Raji (cell line): ENCODE data around the gene FOXL2.

Source experiments
- POLR2A ChIP-seq: IDR thresholded peaks from 2 replicates; pipeline ENCODE4 v1.6.1; 2011; ENCODE audit warnings: low read depth, low read length, control low read depth; ENCODE audit not compliant: insufficient read depth

The FOXL2 gene

GRCh38 chr3:138921316-138922292, 25.3 kb downstream of the FOXL2 start:
- TF ChIP-seq POLR2A = no peak

DNA sequence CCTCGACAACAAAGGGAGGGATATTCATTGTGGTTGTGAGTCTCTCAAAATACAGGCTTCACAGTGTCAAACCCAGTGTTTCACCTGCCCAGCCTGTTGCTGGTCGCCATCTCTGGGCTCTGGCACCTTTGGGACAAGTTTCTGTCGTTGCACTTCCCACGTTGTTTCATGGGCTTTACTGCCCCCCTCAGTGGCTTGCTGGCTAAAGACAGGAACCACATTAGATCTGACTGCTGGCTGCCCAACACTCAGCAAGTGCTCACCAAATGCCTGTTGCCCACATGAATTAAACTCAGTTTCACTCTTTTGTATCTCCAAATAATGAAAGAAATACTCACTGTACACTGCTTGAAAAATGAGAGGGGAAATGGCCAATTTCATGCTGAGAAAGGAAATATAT, 27.6 kb downstream of the FOXL2 start:
- no peak for TF ChIP-seq POLR2A

DNA sequence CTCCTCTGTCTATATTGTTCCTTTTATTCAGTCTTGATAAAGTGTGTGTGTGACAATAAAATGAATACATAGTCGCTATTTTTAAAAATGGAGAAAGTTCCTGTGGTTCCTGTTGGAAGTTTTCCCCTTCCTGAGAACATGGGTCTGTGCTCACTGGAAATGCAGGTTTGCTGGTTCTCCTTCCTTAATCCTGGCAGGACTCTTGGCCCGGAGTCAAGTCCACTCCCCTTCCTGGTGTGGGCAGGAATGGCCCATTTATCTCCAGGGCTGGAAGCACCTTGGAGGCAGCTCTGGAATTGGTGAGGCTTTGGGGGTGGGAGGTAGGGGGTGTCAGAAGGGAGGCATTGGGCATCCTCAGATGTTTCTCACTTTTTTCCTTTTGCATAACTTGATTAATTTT, 30.1 kb downstream of the FOXL2 start:
- no peak for TF ChIP-seq POLR2A

- TF ChIP-seq POLR2A = no peak; the same call in 1 of the 2 replicates
Observed at GRCh38 chr3:138915503-138916498, 31.1 kb downstream of the FOXL2 start.

DNA sequence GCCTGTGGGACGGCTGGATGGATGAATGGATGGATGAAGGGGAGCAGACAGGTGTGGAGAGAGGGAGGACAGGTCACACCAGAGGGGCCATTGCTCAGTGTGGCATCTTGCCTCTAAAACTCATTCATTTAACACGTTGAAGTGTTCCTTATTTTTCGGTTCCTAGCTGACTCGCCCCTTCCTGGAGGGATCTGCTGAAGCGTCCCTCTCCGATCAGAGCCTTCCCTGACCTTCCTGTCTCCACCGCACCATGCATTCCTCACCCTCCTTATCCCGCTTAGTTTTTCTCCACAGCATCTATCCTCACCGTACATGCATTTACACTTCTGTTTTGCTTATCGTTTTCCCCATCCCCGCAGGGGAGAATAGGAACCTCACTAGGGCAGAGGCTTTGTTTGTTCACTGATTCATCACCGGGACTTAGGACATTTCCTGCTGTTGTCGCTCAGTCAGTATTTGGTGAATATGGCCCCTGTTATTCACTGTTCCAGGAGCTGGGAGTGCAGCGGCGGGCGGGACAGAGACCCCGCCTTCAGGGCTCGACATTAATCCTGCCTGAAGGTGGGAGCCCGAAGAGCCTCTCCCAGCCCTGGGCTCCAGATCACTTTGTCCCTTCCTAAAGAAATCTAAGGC, 32.0 kb downstream of the FOXL2 start:
- TF ChIP-seq POLR2A = no peak

DNA sequence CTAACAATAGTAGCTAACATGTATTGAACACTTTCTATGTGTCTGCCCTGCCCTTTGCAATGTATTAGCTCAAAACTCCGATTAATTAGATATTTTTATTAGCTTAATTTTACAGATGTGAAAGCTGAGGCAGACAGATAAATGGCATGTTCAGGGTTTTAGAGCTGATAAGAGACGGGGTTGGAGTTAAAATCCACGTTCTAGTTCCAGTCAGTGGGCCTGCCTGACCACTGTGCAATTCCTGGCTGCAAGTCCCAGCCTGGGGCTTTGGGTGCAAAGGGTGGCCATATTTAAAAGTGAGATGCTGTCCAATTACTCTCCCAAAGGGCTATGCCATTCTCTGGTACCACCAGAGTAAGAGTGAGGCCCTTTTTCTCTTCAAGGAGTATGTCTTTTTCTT, 33.2 kb downstream of the FOXL2 start:
- TF ChIP-seq POLR2A = no peak

DNA sequence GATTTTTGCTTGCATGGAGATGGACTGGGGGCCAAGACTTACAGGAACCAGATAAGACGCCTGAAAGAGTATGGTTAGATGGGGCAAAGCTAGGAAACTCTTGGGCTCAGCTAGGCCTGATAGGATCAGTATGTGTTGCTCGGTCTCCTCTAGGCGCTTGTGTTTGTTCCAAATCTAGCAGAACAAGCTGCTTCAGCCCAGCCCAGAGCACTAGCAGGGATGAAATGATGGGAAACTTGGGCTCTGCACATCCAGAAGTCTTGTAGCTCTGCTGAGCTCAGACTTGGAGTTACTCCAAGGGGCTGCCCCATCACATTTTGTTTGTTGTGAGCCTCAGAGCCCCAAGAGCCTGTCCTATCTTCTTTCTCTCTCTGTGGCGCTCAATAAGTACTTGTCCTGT, 34.7 kb downstream of the FOXL2 start:
- TF ChIP-seq POLR2A = no peak

DNA sequence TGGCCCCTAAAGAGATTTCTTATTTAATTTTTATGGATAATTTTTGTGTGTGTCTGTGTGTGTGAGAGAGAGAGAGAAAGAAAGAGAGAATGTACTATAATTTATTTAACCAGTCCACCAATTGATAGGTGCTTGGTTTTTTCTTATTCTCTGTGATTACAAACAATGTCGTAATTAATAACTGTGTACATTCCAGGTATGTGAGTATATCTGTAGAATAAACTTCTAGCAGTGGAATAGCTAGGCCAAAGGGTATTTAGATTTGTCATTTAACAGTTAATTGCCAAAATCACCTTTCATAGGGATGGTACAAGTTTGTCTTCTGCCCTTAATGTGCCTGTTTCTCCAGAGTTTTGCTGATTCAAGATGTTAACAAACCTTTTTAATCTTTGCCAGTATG, 35.3 kb downstream of the FOXL2 start:
- no peak for TF ChIP-seq POLR2A

DNA sequence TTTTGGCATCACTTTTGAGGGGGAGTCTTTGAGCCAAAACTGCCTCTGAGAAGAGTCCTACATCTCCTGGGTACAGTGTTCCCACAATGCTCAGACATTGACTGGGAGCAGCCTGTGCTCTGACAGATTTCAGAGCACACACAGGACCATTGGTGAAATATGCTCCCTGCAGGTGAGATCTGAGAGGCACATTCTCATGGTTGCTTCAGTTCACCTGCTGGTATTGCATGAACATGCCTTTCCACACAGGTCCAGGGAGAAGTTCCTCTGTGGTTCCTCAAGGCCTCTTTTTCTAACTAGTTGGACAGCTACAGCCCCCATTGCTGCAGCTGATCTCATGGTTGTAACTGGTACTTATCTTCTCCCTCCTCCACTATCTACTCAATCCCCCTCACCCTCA, 37.0 kb downstream of the FOXL2 start:
- no peak for TF ChIP-seq POLR2A

- TF ChIP-seq POLR2A = no peak
Observed at GRCh38 chr3:138908846-138909245, 38.1 kb downstream of the FOXL2 start.

DNA sequence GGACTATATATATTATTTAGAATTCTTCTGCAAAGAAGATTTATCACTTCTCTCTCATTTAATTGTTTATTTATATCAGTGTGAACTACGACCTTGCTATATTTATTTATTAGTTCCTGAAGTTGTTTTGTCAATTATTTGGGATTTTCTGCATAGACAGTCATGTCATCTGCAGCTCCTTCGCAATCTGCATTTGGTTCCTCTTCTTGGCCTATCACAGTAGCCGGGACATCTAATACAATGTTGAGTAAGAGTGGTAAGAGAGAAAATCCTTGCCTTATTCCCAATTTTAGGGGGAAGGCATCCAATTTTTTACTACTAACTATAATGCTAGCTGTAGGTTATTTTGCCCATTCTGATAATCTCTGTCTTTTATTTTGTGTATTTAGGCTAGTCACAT, 39.4 kb downstream of the FOXL2 start:
- no peak for TF ChIP-seq POLR2A

DNA sequence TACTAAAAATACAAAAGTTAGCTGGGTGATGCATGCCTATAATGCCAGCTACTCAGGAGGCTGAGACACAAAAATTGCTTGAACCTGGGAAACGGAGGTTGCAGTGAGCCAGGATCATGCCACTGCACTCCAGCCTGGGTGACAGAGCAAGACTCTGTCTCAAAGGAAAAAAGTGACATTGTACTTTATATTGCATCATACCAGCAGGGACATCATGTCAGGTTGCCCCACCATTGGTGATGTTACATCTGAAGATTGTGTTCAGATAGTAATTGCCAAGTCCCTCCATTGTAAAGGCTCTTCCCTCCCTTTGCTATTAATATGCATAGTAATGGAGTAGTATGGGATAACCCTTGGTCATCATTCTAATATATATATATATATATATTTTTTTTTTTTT, 44.8 kb downstream of the FOXL2 start:
- TF ChIP-seq POLR2A = no peak

- TF ChIP-seq POLR2A = no peak
Observed at GRCh38 chr3:138901567-138901966, 45.4 kb downstream of the FOXL2 start.

- no peak for TF ChIP-seq POLR2A
Observed at GRCh38 chr3:138899351-138899991, 47.5 kb downstream of the FOXL2 start.

DNA sequence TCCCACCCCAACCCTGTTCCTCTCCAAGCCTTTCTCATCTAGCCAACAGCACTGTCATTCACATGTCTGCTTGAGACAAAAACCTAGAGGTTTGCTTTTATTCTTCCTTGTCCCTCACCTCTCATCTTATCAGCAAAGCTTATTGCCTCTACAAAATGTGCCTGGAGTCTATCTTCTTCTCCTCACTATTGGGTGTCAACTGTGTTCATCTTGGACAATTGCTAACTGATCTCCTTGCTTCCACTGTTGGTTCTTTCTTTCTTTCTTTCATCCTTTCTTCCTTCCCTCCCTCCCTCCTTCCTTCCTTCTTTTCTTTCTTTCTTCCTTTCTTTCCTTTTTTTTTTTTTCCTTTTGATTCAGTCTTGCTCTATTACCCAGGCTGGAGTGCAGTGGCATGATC, 48.2 kb downstream of the FOXL2 start:
- TF ChIP-seq POLR2A = no peak
